ENCODE results near the gene FAM13A. TPM values are rescaled to one million over a fixed set of nuclear protein-coding genes. Genes with fewer than 3 reads are reported as not detected.

FAM13A gene
- total and polyA plus RNA-seq, 2 of the 8 experiments (the other 6 are each of a cell fraction or from before 2014, with no cell fraction given), result 7.1 to 16.5 TPM

GRCh38 chr4:89029591-89029990 lies 27.4 kb downstream of the FAM13A start (continued):
- TF ChIP-seq ASH2L (IDR thresholded peaks at IDR 0.05; ENCODE audit: low read length) (no peak), TBP (IDR thresholded peaks at IDR 0.05; ENCODE audit: low read depth, low read length) (no peak), SAP30 (IDR thresholded peaks at IDR 0.05; ENCODE audit: insufficient read depth, insufficient replicate concordance, low read length) (no peak), CHD2 (IDR thresholded peaks at IDR 0.05; ENCODE audit: low read length) (no peak), HDAC2 (IDR thresholded peaks at IDR 0.05; ENCODE audit: borderline replicate concordance in 1 of 2, low read depth in 2 of 2, low read length in 2 of 2) (no peak), SUZ12 (IDR thresholded peaks at IDR 0.05; ENCODE audit: low read length) (no peak)

Measured in H1 (cell line).